T-helper 1 cell treated with Interleukin-12 subunit alpha and Interleukin-12 subunit beta and Interleukin-4 antibody, amounts not matched to agents 30 μg/mL and 1 μg/mL, for 36 hours (primary cell): ENCODE results near the gene RPL36A.

Experiments used
- H3K27ac Mint-ChIP-seq: one replicate; pipeline ENCODE4 v1.8.0; 2021; ENCODE audit warnings: mild to moderate bottlenecking, mixed read lengths
- H3K27me3 Mint-ChIP-seq: one replicate; pipeline ENCODE4 v1.8.0; 2021; ENCODE audit warnings: low read depth, mixed read lengths
- H3K36me3 Mint-ChIP-seq: one replicate; pipeline ENCODE4 v1.8.0; 2021; ENCODE audit warnings: low read depth, mixed read lengths
- H3K4me1 Mint-ChIP-seq: one replicate; pipeline ENCODE4 v1.8.0; 2021; ENCODE audit warnings: low read depth, mixed read lengths
- H3K4me3 Mint-ChIP-seq: one replicate; pipeline ENCODE4 v1.8.0; 2021; ENCODE audit warnings: mild to moderate bottlenecking, moderate library complexity, mixed read lengths
- H3K9me3 Mint-ChIP-seq: one replicate; pipeline ENCODE4 v1.8.0; 2021; ENCODE audit warnings: mixed read lengths

The RPL36A gene

GRCh38 chrX:101408532-101408841 is 17.7 kb downstream of the RPL36A start:
- no peaks in the 10 kb centered on the region for H3K9me3 Mint-ChIP-seq
- H3K4me3 Mint-ChIP-seq, result peak overlapping the region; percentile 99

GRCh38 chrX:101409043-101409442 is 18.2 kb downstream of the RPL36A start:
- H3K4me3 Mint-ChIP-seq, result peak overlapping the region; percentile 99
- no peaks in the 10 kb centered on the region for H3K27me3 Mint-ChIP-seq
- peaks cover 21% of the 10 kb centered on the region for H3K36me3 Mint-ChIP-seq
- peaks cover 31% of the 10 kb centered on the region for H3K4me1 Mint-ChIP-seq
- no peaks in the 10 kb centered on the region for H3K9me3 Mint-ChIP-seq
- peak overlapping the region; percentile 67 for H3K27ac Mint-ChIP-seq

More at GRCh38 chrX:101408532-101408841, 17.7 kb downstream of the RPL36A start:
- H3K4me1 Mint-ChIP-seq, result peaks cover 31% of the 10 kb centered on the region
- peaks cover 22% of the 10 kb centered on the region for H3K36me3 Mint-ChIP-seq
- peak overlapping the region; percentile 98 for H3K27ac Mint-ChIP-seq
- H3K27me3 Mint-ChIP-seq, result no peaks in the 10 kb centered on the region

- Mint-ChIP-seq H3K4me1 (peaks cover 31% of the 10 kb centered on the region), H3K36me3 (peaks cover 19% of the 10 kb centered on the region), H3K27ac (peak overlapping the region; percentile 75), H3K9me3 (no peaks in the 10 kb centered on the region), H3K4me3 (peak overlapping the region; percentile 75), H3K27me3 (no peaks in the 10 kb centered on the region)
Observed at GRCh38 chrX:101410461-101410860, 19.6 kb downstream of the RPL36A start.

GRCh38 chrX:101411984-101412383 is 21.2 kb downstream of the RPL36A start:
- Mint-ChIP-seq H3K9me3 (no peaks in the 10 kb centered on the region), H3K36me3 (peaks cover 19% of the 10 kb centered on the region), H3K27me3 (no peaks in the 10 kb centered on the region), H3K4me1 (peaks cover 27% of the 10 kb centered on the region), H3K27ac (no peak overlapping the region), H3K4me3 (no peak overlapping the region)

GRCh38 chrX:101415180-101416145 is 24.7 kb downstream of the RPL36A start:
- H3K27ac Mint-ChIP-seq, result peak overlapping the region; percentile 58

GRCh38 chrX:101416691-101417090 is 25.9 kb downstream of the RPL36A start:
- H3K4me1 Mint-ChIP-seq, result peaks cover 22% of the 10 kb centered on the region

More at GRCh38 chrX:101415180-101416145, 24.7 kb downstream of the RPL36A start:
- Mint-ChIP-seq H3K36me3 (peaks cover 18% of the 10 kb centered on the region), H3K4me3 (no peak overlapping the region), H3K4me1 (peaks cover 26% of the 10 kb centered on the region), H3K27me3 (no peaks in the 10 kb centered on the region), H3K9me3 (no peaks in the 10 kb centered on the region)

GRCh38 chrX:101417190-101417589 is 26.4 kb downstream of the RPL36A start:
- Mint-ChIP-seq H3K36me3 (peaks cover 9% of the 10 kb centered on the region), H3K9me3 (no peaks in the 10 kb centered on the region), H3K27ac (peak overlapping the region; percentile 92), H3K4me3 (no peak overlapping the region), H3K4me1 (peaks cover 21% of the 10 kb centered on the region), H3K27me3 (no peaks in the 10 kb centered on the region)

More at GRCh38 chrX:101416691-101417090, 25.9 kb downstream of the RPL36A start:
- no peaks in the 10 kb centered on the region for H3K27me3 Mint-ChIP-seq
- H3K4me3 Mint-ChIP-seq, result no peak overlapping the region
- no peak overlapping the region for H3K27ac Mint-ChIP-seq
- H3K36me3 Mint-ChIP-seq, result peaks cover 14% of the 10 kb centered on the region
- H3K9me3 Mint-ChIP-seq, result no peaks in the 10 kb centered on the region

- H3K4me1 Mint-ChIP-seq, result peaks cover 12% of the 10 kb centered on the region
Observed at GRCh38 chrX:101417981-101418841, 27.4 kb downstream of the RPL36A start.

GRCh38 chrX:101419489-101419888 is 28.7 kb downstream of the RPL36A start:
- Mint-ChIP-seq H3K4me3 (peak overlapping the region; percentile 26), H3K27ac (no peak overlapping the region), H3K4me1 (peaks cover 12% of the 10 kb centered on the region), H3K9me3 (no peaks in the 10 kb centered on the region), H3K36me3 (peaks cover 2% of the 10 kb centered on the region), H3K27me3 (no peaks in the 10 kb centered on the region)

More at GRCh38 chrX:101417981-101418841, 27.4 kb downstream of the RPL36A start:
- Mint-ChIP-seq H3K9me3 (no peaks in the 10 kb centered on the region), H3K27ac (peak overlapping the region; percentile 92), H3K27me3 (no peaks in the 10 kb centered on the region), H3K4me3 (peak overlapping the region; percentile 88), H3K36me3 (peaks cover 2% of the 10 kb centered on the region)

- Mint-ChIP-seq H3K27ac (no peak overlapping the region), H3K36me3 (peaks cover 8% of the 10 kb centered on the region), H3K27me3 (no peaks in the 10 kb centered on the region), H3K4me1 (peaks cover 12% of the 10 kb centered on the region), H3K9me3 (no peaks in the 10 kb centered on the region), H3K4me3 (no peak overlapping the region)
Observed at GRCh38 chrX:101427954-101428353, 37.1 kb downstream of the RPL36A start.

- Mint-ChIP-seq H3K27ac (peak overlapping the region; percentile 38), H3K4me1 (peaks cover 12% of the 10 kb centered on the region), H3K27me3 (no peaks in the 10 kb centered on the region), H3K4me3 (peak overlapping the region; percentile 52), H3K9me3 (no peaks in the 10 kb centered on the region), H3K36me3 (peaks cover 4% of the 10 kb centered on the region)
Observed at GRCh38 chrX:101429934-101430333, 39.1 kb downstream of the RPL36A start.

GRCh38 chrX:101430457-101431078 is 39.8 kb downstream of the RPL36A start:
- peak overlapping the region; percentile 38 for H3K27ac Mint-ChIP-seq
- H3K36me3 Mint-ChIP-seq, result peaks cover 5% of the 10 kb centered on the region
- H3K4me1 Mint-ChIP-seq, result peaks cover 12% of the 10 kb centered on the region
- H3K27me3 Mint-ChIP-seq, result no peaks in the 10 kb centered on the region
- H3K9me3 Mint-ChIP-seq, result no peaks in the 10 kb centered on the region
- peak overlapping the region; percentile 52 for H3K4me3 Mint-ChIP-seq

- H3K9me3 Mint-ChIP-seq, result no peaks in the 10 kb centered on the region
- H3K36me3 Mint-ChIP-seq, result peaks cover 13% of the 10 kb centered on the region
- H3K27me3 Mint-ChIP-seq, result no peaks in the 10 kb centered on the region
Observed at GRCh38 chrX:101442085-101442484, 51.3 kb downstream of the RPL36A start.

More at GRCh38 chrX:101442085-101442484, 51.3 kb downstream of the RPL36A start:
- H3K27ac Mint-ChIP-seq, result no peak overlapping the region
- no peaks in the 10 kb centered on the region for H3K4me1 Mint-ChIP-seq
- H3K4me3 Mint-ChIP-seq, result no peak overlapping the region
